Stomach smooth muscle (tissue), 2 donors: ENCODE data around the gene PRAC1.

ENCODE experiments used
- H3K27ac ChIP-seq: one replicate; pipeline ENCODE4 v1.7.0; 2013; ENCODE audit warnings: mild to moderate bottlenecking, low read length, inconsistent platforms
- H3K27me3 ChIP-seq, 2 donors: one replicate each; pipeline ENCODE4 v1.7.0; 2013; ENCODE audit warnings: low read length in 2 of 2; ENCODE audit not compliant: insufficient read depth in 2 of 2, control insufficient read depth in 1 of 2
- H3K36me3 ChIP-seq, 2 donors: one replicate each; pipeline ENCODE4 v1.7.0; 2013; ENCODE audit warnings: low read length in 2 of 2; ENCODE audit not compliant: control insufficient read depth in 2 of 2, insufficient read depth in 2 of 2
- H3K4me1 ChIP-seq: one replicate; pipeline ENCODE4 v1.7.0; 2013; ENCODE audit warnings: low read length; ENCODE audit not compliant: control insufficient read depth, insufficient read depth
- H3K4me3 ChIP-seq, 2 donors: one replicate each; pipeline ENCODE4 v1.7.0; 2013; ENCODE audit warnings: low read length in 2 of 2
- H3K9ac ChIP-seq, 2 donors: one replicate each; pipeline ENCODE4 v1.7.0; 2013; ENCODE audit warnings: low read length in 2 of 2, mild to moderate bottlenecking in 1 of 2
- H3K9me3 ChIP-seq, 2 donors: one replicate each; pipeline ENCODE4 v1.7.0; 2013; ENCODE audit warnings: low read length in 2 of 2; ENCODE audit not compliant: control insufficient read depth in 2 of 2
- donor health status: healthy.
- donor health status: Pancreatic carcinoma.

Gene PRAC1

GRCh38 chr17:48722201-48722907 lies at the start of gene PRAC1:
TSS of gene PRAC1 (minus strand) at chr17:48722518. CDS start at chr17:48722392, 126 bp downstream.
- Histone ChIP-seq H3K27me3 (peaks cover 93 to 100% of the 10 kb centered on the region in 2 donors), H3K9me3 (no peaks in the 10 kb centered on the region), H3K9ac (no peak within 1 kb of the TSS), H3K4me1 (peaks cover 25% of the 10 kb centered on the region), H3K4me3 (no peak within 1 kb of the TSS), H3K27ac (no peak within 1 kb of the TSS), H3K36me3 (no peaks in the 10 kb centered on the region)

GRCh38 chr17:48770954-48771353 lies 48.6 kb upstream of the PRAC1 start:
- Histone ChIP-seq H3K27ac (no peak overlapping the region), H3K9ac (no peak overlapping the region), H3K4me1 (no peaks in the 10 kb centered on the region), H3K36me3 (no peaks in the 10 kb centered on the region), H3K27me3 (peaks cover 8 to 9% of the 10 kb centered on the region in 2 donors), H3K4me3 (no peak overlapping the region), H3K9me3 (peaks cover 0 to 5% of the 10 kb centered on the region in 2 donors)

GRCh38 chr17:48769009-48769675 lies 46.8 kb upstream of the PRAC1 start:
- Histone ChIP-seq H3K9me3 (no peaks in the 10 kb centered on the region), H3K4me1 (no peaks in the 10 kb centered on the region), H3K27me3 (peaks cover 9 to 13% of the 10 kb centered on the region in 2 donors), H3K27ac (no peak overlapping the region), H3K36me3 (no peaks in the 10 kb centered on the region), H3K9ac (no peak overlapping the region), H3K4me3 (no peak overlapping the region)

GRCh38 chr17:48767263-48767774 lies 45.0 kb upstream of the PRAC1 start:
- H3K9ac ChIP-seq, result no peak overlapping the region
- no peak overlapping the region for H3K27ac ChIP-seq
- no peaks in the 10 kb centered on the region for H3K4me1 ChIP-seq
- peaks cover 9 to 27% of the 10 kb centered on the region in 2 donors for H3K27me3 ChIP-seq
- H3K36me3 ChIP-seq, result no peaks in the 10 kb centered on the region
- no peaks in the 10 kb centered on the region for H3K9me3 ChIP-seq
- H3K4me3 ChIP-seq, result no peak overlapping the region

- Histone ChIP-seq H3K9ac (no peak overlapping the region), H3K4me3 (no peak overlapping the region), H3K36me3 (no peaks in the 10 kb centered on the region), H3K9me3 (no peaks in the 10 kb centered on the region), H3K27me3 (peaks cover 15 to 51% of the 10 kb centered on the region in 2 donors), H3K27ac (no peak overlapping the region), H3K4me1 (no peaks in the 10 kb centered on the region)
Observed at GRCh38 chr17:48761114-48761513, 38.8 kb upstream of the PRAC1 start.

GRCh38 chr17:48760411-48760810 lies 38.1 kb upstream of the PRAC1 start:
- Histone ChIP-seq H3K36me3 (no peaks in the 10 kb centered on the region), H3K9me3 (no peaks in the 10 kb centered on the region), H3K27ac (no peak overlapping the region), H3K4me3 (no peak overlapping the region), H3K4me1 (no peaks in the 10 kb centered on the region), H3K27me3 (peaks cover 22 to 54% of the 10 kb centered on the region in 2 donors), H3K9ac (no peak overlapping the region)

GRCh38 chr17:48759288-48759687 lies 37.0 kb upstream of the PRAC1 start:
- H3K9me3 ChIP-seq, result no peaks in the 10 kb centered on the region
- no peak overlapping the region for H3K27ac ChIP-seq
- peaks cover 34 to 64% of the 10 kb centered on the region in 2 donors for H3K27me3 ChIP-seq
- H3K36me3 ChIP-seq, result no peaks in the 10 kb centered on the region
- no peak overlapping the region for H3K9ac ChIP-seq
- H3K4me1 ChIP-seq, result peaks cover 8% of the 10 kb centered on the region
- no peak overlapping the region for H3K4me3 ChIP-seq

GRCh38 chr17:48757524-48757961 lies 35.2 kb upstream of the PRAC1 start:
- Histone ChIP-seq H3K9ac (no peak overlapping the region), H3K27me3 (peaks cover 51 to 69% of the 10 kb centered on the region in 2 donors), H3K4me1 (peaks cover 14% of the 10 kb centered on the region)

GRCh38 chr17:48756830-48757251 lies 34.5 kb upstream of the PRAC1 start:
- H3K4me1 ChIP-seq, result peaks cover 14% of the 10 kb centered on the region
- no peak overlapping the region for H3K27ac ChIP-seq
- no peaks in the 10 kb centered on the region for H3K9me3 ChIP-seq
- no peak overlapping the region for H3K9ac ChIP-seq
- H3K27me3 ChIP-seq, result peaks cover 58 to 70% of the 10 kb centered on the region in 2 donors
- no peaks in the 10 kb centered on the region for H3K36me3 ChIP-seq
- H3K4me3 ChIP-seq, result no peak overlapping the region

More at GRCh38 chr17:48757524-48757961, 35.2 kb upstream of the PRAC1 start:
- Histone ChIP-seq H3K36me3 (no peaks in the 10 kb centered on the region), H3K27ac (no peak overlapping the region), H3K9me3 (no peaks in the 10 kb centered on the region), H3K4me3 (no peak overlapping the region)

GRCh38 chr17:48755356-48755755 lies 33.0 kb upstream of the PRAC1 start:
- H3K27ac ChIP-seq, result no peak overlapping the region
- H3K4me3 ChIP-seq, result no peak overlapping the region
- H3K27me3 ChIP-seq, result peaks cover 68 to 75% of the 10 kb centered on the region in 2 donors
- no peak overlapping the region for H3K9ac ChIP-seq
- H3K36me3 ChIP-seq, result no peaks in the 10 kb centered on the region
- H3K9me3 ChIP-seq, result no peaks in the 10 kb centered on the region
- H3K4me1 ChIP-seq, result peaks cover 14% of the 10 kb centered on the region
